WTC11 (cell line): Measurements from ENCODE around the gene LIMCH1.

ENCODE experiments used
- CREB1 ChIP-seq: sonication (generic); formaldehyde crosslinking; IDR thresholded peaks from 2 replicates; pipeline ENCODE4 v1.8.0; 2023; ENCODE audit warnings: mild to moderate bottlenecking, missing genetic modification reagents
- FOXJ3 ChIP-seq: sonication (generic); formaldehyde crosslinking; IDR thresholded peaks from 2 replicates; pipeline ENCODE4 v1.9.0; 2021; ENCODE audit warnings: missing genetic modification reagents, mild to moderate bottlenecking, borderline replicate concordance
- FOXP1 ChIP-seq: sonication (generic); formaldehyde crosslinking; IDR thresholded peaks from 2 replicates; pipeline ENCODE4 v1.8.0; 2022; ENCODE audit warnings: missing genetic modification reagents, mild to moderate bottlenecking, moderate library complexity, borderline replicate concordance
- NFE2L1 ChIP-seq: sonication (generic); formaldehyde crosslinking; IDR thresholded peaks from 2 replicates; pipeline ENCODE4 v1.8.1; 2023; ENCODE audit warnings: missing genetic modification reagents
- SP1 ChIP-seq: sonication (generic); formaldehyde crosslinking; conservative IDR thresholded peaks from 2 replicates; pipeline ENCODE4 v1.8.1; 2022; ENCODE audit warnings: missing genetic modification reagents
- ZNF219 ChIP-seq: sonication (generic); formaldehyde crosslinking; IDR thresholded peaks from 2 replicates; pipeline ENCODE4 v1.8.0; 2023; ENCODE audit warnings: missing genetic modification reagents, mild to moderate bottlenecking, borderline replicate concordance
- TF ChIP-seq, protein P1 (sequence below): fragments of 200-600 bp; IDR thresholded peaks from 2 replicates; pipeline ENCODE4 v1.8.0; 2022; ENCODE audit warnings: antibody characterized with exemption
- TF ChIP-seq, protein P2 (sequence below): sonication (generic); formaldehyde crosslinking; conservative IDR thresholded peaks from 2 replicates; pipeline ENCODE4 v1.8.1; 2022; ENCODE audit warnings: mild to moderate bottlenecking, missing genetic modification reagents
- TF ChIP-seq, protein P3 (sequence below): sonication (generic); formaldehyde crosslinking; IDR thresholded peaks from 2 replicates; pipeline ENCODE4 v1.8.1; 2023; ENCODE audit warnings: mild to moderate bottlenecking, missing genetic modification reagents
- TF ChIP-seq, protein P4 (sequence below): sonication (generic); formaldehyde crosslinking; IDR thresholded peaks from 2 replicates; pipeline ENCODE4 v1.8.0; 2022; ENCODE audit warnings: mild to moderate bottlenecking, missing genetic modification reagents
- TF ChIP-seq, protein P5 (sequence below): sonication (generic); formaldehyde crosslinking; IDR thresholded peaks from 2 replicates; pipeline ENCODE4 v1.8.1; 2023; ENCODE audit warnings: mild to moderate bottlenecking, missing genetic modification reagents, moderate library complexity
- TF ChIP-seq, protein P6 (sequence below): sonication (generic); formaldehyde crosslinking; IDR thresholded peaks from 2 replicates; pipeline ENCODE4 v1.8.1; 2023; ENCODE audit warnings: mild to moderate bottlenecking, missing genetic modification reagents, moderate library complexity

DNA sequence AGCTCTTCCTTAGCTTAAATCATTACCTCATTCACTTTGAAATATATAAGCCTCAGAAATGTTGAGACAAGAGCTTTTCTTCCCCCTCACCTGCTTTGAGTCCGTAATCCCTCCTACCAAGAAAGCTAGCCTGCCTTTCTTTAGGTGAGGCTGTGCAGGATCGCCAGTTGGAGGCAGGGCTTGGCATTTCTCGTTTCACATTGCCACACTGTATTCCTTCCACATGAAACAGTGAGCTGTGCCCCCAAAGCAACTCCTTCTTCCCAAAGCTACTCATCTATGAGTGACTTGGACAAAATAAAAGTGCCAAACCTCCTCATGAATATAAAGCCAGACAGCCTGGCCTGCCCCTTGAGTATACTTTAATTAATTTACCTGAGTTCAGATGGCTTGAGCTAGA is 86.8 kb downstream of the LIMCH1 start:
- TF ChIP-seq ZNF219 (no peak), CREB1 (CRISPR knock-in tag) (no peak), FOXJ3 (CRISPR knock-in tag) (no peak), SP1 (CRISPR knock-in tag) (no peak), FOXP1 (no peak), NFE2L1 (CRISPR knock-in tag) (no peak)
- TF ChIP-seq, protein P1, sequence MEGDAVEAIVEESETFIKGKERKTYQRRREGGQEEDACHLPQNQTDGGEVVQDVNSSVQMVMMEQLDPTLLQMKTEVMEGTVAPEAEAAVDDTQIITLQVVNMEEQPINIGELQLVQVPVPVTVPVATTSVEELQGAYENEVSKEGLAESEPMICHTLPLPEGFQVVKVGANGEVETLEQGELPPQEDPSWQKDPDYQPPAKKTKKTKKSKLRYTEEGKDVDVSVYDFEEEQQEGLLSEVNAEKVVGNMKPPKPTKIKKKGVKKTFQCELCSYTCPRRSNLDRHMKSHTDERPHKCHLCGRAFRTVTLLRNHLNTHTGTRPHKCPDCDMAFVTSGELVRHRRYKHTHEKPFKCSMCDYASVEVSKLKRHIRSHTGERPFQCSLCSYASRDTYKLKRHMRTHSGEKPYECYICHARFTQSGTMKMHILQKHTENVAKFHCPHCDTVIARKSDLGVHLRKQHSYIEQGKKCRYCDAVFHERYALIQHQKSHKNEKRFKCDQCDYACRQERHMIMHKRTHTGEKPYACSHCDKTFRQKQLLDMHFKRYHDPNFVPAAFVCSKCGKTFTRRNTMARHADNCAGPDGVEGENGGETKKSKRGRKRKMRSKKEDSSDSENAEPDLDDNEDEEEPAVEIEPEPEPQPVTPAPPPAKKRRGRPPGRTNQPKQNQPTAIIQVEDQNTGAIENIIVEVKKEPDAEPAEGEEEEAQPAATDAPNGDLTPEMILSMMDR: no peak
- TF ChIP-seq, protein P2, sequence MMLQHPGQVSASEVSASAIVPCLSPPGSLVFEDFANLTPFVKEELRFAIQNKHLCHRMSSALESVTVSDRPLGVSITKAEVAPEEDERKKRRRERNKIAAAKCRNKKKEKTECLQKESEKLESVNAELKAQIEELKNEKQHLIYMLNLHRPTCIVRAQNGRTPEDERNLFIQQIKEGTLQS: no peak
- TF ChIP-seq, protein P3, sequence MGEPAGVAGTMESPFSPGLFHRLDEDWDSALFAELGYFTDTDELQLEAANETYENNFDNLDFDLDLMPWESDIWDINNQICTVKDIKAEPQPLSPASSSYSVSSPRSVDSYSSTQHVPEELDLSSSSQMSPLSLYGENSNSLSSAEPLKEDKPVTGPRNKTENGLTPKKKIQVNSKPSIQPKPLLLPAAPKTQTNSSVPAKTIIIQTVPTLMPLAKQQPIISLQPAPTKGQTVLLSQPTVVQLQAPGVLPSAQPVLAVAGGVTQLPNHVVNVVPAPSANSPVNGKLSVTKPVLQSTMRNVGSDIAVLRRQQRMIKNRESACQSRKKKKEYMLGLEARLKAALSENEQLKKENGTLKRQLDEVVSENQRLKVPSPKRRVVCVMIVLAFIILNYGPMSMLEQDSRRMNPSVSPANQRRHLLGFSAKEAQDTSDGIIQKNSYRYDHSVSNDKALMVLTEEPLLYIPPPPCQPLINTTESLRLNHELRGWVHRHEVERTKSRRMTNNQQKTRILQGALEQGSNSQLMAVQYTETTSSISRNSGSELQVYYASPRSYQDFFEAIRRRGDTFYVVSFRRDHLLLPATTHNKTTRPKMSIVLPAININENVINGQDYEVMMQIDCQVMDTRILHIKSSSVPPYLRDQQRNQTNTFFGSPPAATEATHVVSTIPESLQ (CRISPR knock-in tag): no peak
- TF ChIP-seq, protein P4, sequence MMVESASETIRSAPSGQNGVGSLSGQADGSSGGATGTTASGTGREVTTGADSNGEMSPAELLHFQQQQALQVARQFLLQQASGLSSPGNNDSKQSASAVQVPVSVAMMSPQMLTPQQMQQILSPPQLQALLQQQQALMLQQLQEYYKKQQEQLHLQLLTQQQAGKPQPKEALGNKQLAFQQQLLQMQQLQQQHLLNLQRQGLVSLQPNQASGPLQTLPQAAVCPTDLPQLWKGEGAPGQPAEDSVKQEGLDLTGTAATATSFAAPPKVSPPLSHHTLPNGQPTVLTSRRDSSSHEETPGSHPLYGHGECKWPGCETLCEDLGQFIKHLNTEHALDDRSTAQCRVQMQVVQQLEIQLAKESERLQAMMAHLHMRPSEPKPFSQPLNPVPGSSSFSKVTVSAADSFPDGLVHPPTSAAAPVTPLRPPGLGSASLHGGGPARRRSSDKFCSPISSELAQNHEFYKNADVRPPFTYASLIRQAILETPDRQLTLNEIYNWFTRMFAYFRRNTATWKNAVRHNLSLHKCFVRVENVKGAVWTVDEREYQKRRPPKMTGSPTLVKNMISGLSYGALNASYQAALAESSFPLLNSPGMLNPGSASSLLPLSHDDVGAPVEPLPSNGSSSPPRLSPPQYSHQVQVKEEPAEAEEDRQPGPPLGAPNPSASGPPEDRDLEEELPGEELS: no peak
- TF ChIP-seq, protein P5, sequence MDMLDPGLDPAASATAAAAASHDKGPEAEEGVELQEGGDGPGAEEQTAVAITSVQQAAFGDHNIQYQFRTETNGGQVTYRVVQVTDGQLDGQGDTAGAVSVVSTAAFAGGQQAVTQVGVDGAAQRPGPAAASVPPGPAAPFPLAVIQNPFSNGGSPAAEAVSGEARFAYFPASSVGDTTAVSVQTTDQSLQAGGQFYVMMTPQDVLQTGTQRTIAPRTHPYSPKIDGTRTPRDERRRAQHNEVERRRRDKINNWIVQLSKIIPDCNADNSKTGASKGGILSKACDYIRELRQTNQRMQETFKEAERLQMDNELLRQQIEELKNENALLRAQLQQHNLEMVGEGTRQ (CRISPR knock-in tag): no peak
- TF ChIP-seq, protein P6, sequence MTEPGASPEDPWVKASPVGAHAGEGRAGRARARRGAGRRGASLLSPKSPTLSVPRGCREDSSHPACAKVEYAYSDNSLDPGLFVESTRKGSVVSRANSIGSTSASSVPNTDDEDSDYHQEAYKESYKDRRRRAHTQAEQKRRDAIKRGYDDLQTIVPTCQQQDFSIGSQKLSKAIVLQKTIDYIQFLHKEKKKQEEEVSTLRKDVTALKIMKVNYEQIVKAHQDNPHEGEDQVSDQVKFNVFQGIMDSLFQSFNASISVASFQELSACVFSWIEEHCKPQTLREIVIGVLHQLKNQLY (CRISPR knock-in tag): no peak
